RWPE2 (cell line): ENCODE data around the gene INVS.
A peak's percentile ranks its signal among the peaks of the same experiment; 100 is the strongest.

Source experiments
- ATAC-seq: fragments of 200-7000 bp; cut with Tn5 transposase; 3 replicates; pipeline ENCODE4 v1.9.1; 2021; ENCODE audit warnings: low read depth
- DNase-seq: peaks from one replicate; pipeline ENCODE4 v3.0.0-alpha.2; 2020; ENCODE audit warnings: low spot score
- H3K27ac ChIP-seq: fragments of 450-650 bp; 2 replicates; pipeline ENCODE4 v1.5.1; 2017; ENCODE audit warnings: mild to moderate bottlenecking; ENCODE audit not compliant: poor library complexity, severe bottlenecking
- H3K27me3 ChIP-seq: fragments of 250-450 bp; sonication (Bioruptor Pico); 2 replicates; pipeline ENCODE4 v1.5.1; 2021; ENCODE audit warnings: mild to moderate bottlenecking, moderate library complexity; ENCODE audit not compliant: insufficient read depth, poor library complexity, severe bottlenecking
- H3K36me3 ChIP-seq: fragments of 250-450 bp; sonication (Bioruptor Pico); 2 replicates; pipeline ENCODE4 v1.5.1; 2020; ENCODE audit warnings: low read depth, mild to moderate bottlenecking, moderate library complexity
- H3K4me1 ChIP-seq: fragments of 250-450 bp; sonication (Bioruptor Pico); 2 replicates; pipeline ENCODE4 v1.5.1; 2021; ENCODE audit warnings: mild to moderate bottlenecking, moderate library complexity; ENCODE audit not compliant: insufficient read depth, poor library complexity, severe bottlenecking
- H3K4me3 ChIP-seq: fragments of 250-450 bp; sonication (Bioruptor Pico); 2 replicates; pipeline ENCODE4 v1.5.1; 2021; ENCODE audit warnings: mild to moderate bottlenecking, moderate library complexity; ENCODE audit not compliant: severe bottlenecking
- H3K9me3 ChIP-seq: fragments of 250-450 bp; sonication (Bioruptor Pico); 2 replicates; pipeline ENCODE4 v1.5.1; 2021; ENCODE audit warnings: mild to moderate bottlenecking, moderate library complexity; ENCODE audit not compliant: severe bottlenecking
- TF ChIP-seq, protein P1 (sequence below): fragments of 450-650 bp; IDR thresholded peaks from one replicate; pipeline ENCODE4 v1.5.1; 2017; ENCODE audit warnings: mild to moderate bottlenecking, moderate library complexity; ENCODE audit not compliant: poor library complexity, severe bottlenecking

Gene INVS

GRCh38 chr9:100098887-100099721, at the start of gene INVS, which contains the start of gene ERP44:
Gene INVS (plus strand): TSS chr9:100099243. CDS start chr9:100104522, 5,279 bp downstream.
Gene ERP44 (minus strand): TSS chr9:100099000. CDS start chr9:100098840, 160 bp downstream.
- H3K27me3 ChIP-seq: no peaks in the 10 kb centered on the region
- H3K4me3 ChIP-seq: peak within 1 kb of the TSS; percentile 74
- H3K27ac ChIP-seq: peak within 1 kb of the TSS; percentile 45
- peaks cover 13% of the 10 kb centered on the region for H3K36me3 ChIP-seq
- no peaks in the 10 kb centered on the region for H3K9me3 ChIP-seq
- H3K4me1 ChIP-seq: peaks cover 8% of the 10 kb centered on the region
- DNase-seq (peak; percentile 99), ATAC-seq (peak; percentile 95)
- TF ChIP-seq, protein P1, sequence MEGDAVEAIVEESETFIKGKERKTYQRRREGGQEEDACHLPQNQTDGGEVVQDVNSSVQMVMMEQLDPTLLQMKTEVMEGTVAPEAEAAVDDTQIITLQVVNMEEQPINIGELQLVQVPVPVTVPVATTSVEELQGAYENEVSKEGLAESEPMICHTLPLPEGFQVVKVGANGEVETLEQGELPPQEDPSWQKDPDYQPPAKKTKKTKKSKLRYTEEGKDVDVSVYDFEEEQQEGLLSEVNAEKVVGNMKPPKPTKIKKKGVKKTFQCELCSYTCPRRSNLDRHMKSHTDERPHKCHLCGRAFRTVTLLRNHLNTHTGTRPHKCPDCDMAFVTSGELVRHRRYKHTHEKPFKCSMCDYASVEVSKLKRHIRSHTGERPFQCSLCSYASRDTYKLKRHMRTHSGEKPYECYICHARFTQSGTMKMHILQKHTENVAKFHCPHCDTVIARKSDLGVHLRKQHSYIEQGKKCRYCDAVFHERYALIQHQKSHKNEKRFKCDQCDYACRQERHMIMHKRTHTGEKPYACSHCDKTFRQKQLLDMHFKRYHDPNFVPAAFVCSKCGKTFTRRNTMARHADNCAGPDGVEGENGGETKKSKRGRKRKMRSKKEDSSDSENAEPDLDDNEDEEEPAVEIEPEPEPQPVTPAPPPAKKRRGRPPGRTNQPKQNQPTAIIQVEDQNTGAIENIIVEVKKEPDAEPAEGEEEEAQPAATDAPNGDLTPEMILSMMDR: no peak

GRCh38 chr9:100049551-100049950, 49.5 kb upstream of the INVS start:
- no peaks in the 10 kb centered on the region for H3K4me1 ChIP-seq
- no peak overlapping the region for H3K4me3 ChIP-seq
- DNase-seq: no peak
- H3K9me3 ChIP-seq: no peaks in the 10 kb centered on the region
- TF ChIP-seq, protein P1: no peak
- H3K36me3 ChIP-seq: peaks cover 50% of the 10 kb centered on the region
- no peak overlapping the region for H3K27ac ChIP-seq
- no peaks in the 10 kb centered on the region for H3K27me3 ChIP-seq
- no peak for ATAC-seq

GRCh38 chr9:100052375-100052774, 46.7 kb upstream of the INVS start:
- Histone ChIP-seq H3K4me3 (no peak overlapping the region), H3K4me1 (no peaks in the 10 kb centered on the region), H3K27me3 (no peaks in the 10 kb centered on the region), H3K9me3 (no peaks in the 10 kb centered on the region), H3K27ac (no peak overlapping the region), H3K36me3 (peaks cover 51% of the 10 kb centered on the region)
- ATAC-seq (no peak), DNase-seq (no peak)
- TF ChIP-seq, protein P1: no peak

DNA sequence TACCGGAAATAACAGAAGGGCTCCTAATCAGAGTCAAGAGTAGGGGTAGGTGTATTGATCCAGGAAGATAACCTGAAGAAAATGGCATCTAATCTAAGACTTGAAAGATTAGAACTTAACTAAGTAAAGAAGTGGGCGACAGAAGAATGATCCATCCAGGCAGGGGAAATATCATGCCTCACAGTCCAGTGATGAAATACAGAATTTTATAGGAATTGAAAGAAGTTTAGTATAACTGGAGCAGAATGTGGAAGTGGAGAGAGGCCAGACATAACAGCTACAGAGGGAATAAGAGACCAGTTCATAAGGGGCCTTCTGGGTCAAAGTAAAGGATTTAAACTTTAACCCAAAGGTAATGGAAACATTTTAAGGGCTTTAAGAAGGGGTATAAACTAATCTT, 42.5 kb upstream of the INVS start:
- no peak overlapping the region for H3K4me3 ChIP-seq
- ATAC-seq: no peak
- H3K9me3 ChIP-seq: no peaks in the 10 kb centered on the region
- H3K36me3 ChIP-seq: peaks cover 60% of the 10 kb centered on the region
- TF ChIP-seq, protein P1: no peak
- H3K27me3 ChIP-seq: no peaks in the 10 kb centered on the region
- H3K4me1 ChIP-seq: no peaks in the 10 kb centered on the region
- no peak overlapping the region for H3K27ac ChIP-seq
- DNase-seq: no peak

DNA sequence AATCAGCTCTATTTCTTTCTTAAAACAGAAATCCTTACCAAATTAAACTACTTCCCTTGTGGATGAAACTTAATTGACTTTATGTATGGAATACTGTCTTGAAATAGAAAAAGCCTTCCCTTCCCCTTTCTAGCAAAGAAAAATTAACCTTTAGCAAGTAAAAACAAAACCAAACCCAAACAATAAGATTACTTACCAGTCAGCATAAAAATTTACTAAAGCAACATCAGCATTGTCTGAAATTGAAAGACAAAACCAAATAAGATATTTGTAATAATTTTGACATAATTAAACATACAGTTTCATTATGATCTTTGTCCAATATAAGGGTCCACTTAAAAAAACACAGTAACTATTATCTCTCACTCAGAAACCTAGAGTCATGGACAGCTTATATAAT, 41.4 kb upstream of the INVS start:
- DNase-seq: no peak
- no peaks in the 10 kb centered on the region for H3K9me3 ChIP-seq
- no peaks in the 10 kb centered on the region for H3K4me1 ChIP-seq
- no peak overlapping the region for H3K27ac ChIP-seq
- no peak for ATAC-seq
- TF ChIP-seq, protein P1: no peak
- H3K4me3 ChIP-seq: no peak overlapping the region
- peaks cover 49% of the 10 kb centered on the region for H3K36me3 ChIP-seq
- H3K27me3 ChIP-seq: no peaks in the 10 kb centered on the region
